IPS-15b (cell line): ENCODE measurements around the gene PXK.

ENCODE experiments used
- H3K27me3 ChIP-seq: one replicate; pipeline ENCODE4 v1.6.1; 2013; ENCODE audit warnings: low read length; ENCODE audit not compliant: control insufficient read depth, insufficient read depth
- H3K36me3 ChIP-seq: one replicate; pipeline ENCODE4 v1.6.1; 2013; ENCODE audit warnings: low read length; ENCODE audit not compliant: control insufficient read depth, insufficient read depth
- H3K4me1 ChIP-seq: one replicate; pipeline ENCODE4 v1.6.1; 2013; ENCODE audit warnings: mild to moderate bottlenecking, low read length; ENCODE audit not compliant: control insufficient read depth, insufficient read depth
- H3K4me3 ChIP-seq: one replicate; pipeline ENCODE4 v1.5.1; 2013; ENCODE audit warnings: low read depth, low read length
- H3K9ac ChIP-seq: one replicate; pipeline ENCODE4 v1.6.1; 2013; ENCODE audit warnings: low read depth, mild to moderate bottlenecking, low read length
- H3K9me3 ChIP-seq: one replicate; pipeline ENCODE4 v1.6.1; 2013; ENCODE audit warnings: mild to moderate bottlenecking, low read length; ENCODE audit not compliant: control insufficient read depth, insufficient read depth

PXK gene

DNA sequence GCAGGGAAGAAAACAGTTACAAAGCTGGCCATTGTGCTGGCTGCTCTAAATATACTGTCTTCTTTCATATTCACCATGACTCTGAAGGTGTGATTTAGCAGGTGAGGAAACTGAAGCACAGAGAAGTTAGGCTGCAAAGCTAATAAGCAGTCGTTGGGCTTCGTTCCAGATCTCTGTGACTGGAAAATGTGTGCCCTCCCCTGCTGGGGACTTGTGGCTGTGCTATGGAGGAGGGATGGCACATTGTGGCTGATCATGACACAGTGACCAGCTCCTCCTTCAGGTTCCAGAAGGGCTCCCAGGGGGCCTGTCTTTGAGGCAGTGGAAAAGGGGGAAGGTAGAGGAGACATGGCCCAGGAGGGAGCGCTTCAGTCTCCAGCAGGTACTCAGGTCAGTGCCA lies 19.2 kb downstream of the PXK start:
- peaks cover 6% of the 10 kb centered on the region for H3K4me1 ChIP-seq
- H3K4me3 ChIP-seq = no peak overlapping the region
- H3K9me3 ChIP-seq = no peaks in the 10 kb centered on the region
- H3K27me3 ChIP-seq = no peaks in the 10 kb centered on the region
- no peak overlapping the region for H3K9ac ChIP-seq
- no peaks in the 10 kb centered on the region for H3K36me3 ChIP-seq

DNA sequence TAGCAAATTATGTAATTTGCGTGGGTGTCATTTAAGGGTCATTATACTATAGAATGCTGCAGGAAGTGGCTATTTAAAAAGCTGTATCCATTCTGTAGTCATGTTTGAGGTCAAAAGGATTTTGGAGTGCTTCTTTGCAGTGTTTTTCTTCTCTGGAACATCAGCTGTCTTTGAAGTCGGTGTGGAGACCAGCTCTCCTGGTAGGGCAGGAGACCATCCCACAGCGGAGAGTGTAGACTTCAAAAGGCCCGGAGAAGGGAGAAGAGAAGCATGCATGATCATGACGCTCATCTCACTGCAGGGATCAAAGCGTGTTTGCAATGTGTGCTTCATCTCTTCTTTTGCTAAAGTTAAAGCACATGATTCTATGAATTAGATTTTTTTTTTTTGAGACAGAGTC lies 19.9 kb downstream of the PXK start:
- H3K4me1 ChIP-seq = peaks cover 6% of the 10 kb centered on the region
- no peak overlapping the region for H3K9ac ChIP-seq
- no peaks in the 10 kb centered on the region for H3K27me3 ChIP-seq

DNA sequence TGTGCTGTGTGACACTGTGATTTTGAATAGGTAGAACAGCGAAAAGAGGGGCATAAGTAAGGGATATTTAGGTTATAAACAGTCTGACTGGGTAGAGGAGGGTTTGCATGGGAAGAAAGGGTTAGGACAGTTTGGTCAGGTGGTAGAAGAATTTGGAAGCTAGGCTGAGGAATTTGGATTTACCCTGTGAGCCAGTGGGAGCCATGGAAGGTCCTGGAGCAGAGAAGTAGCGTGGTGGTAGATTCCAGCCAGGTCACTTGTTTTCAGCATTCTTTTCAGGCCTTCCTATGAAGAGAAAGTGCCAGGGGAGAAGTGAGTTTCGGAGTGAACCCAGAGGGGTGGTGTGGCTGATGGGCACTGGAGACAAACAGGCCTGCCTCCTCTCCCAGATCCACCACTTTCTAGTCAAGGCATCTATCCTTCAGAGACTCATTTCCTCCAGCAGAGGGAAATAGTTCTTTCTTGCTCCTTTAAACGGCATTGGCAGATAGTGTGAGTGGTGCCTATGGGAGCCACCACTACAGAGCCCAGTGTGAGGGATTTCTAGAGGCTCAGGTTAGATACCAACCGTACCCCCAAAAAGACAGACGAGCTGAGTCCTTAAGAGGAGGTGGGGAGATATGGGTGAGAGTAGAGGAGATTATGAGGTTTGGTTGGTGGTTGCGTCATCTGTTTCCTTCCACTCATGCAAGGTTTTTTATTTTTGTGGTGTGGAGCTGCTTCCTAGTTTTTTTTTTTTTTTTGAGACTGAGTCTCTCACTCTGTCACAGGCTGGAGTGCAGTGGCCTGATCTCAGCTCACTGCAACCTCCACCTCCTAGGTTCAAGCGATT lies 21.2 kb downstream of the PXK start:
- Histone ChIP-seq H3K9ac (no peak overlapping the region), H3K27me3 (no peaks in the 10 kb centered on the region), H3K4me1 (peaks cover 6% of the 10 kb centered on the region), H3K36me3 (no peaks in the 10 kb centered on the region), H3K4me3 (no peak overlapping the region), H3K9me3 (no peaks in the 10 kb centered on the region)

More for the DNA sequence above, 19.9 kb downstream of the PXK start:
- no peak overlapping the region for H3K4me3 ChIP-seq
- no peaks in the 10 kb centered on the region for H3K9me3 ChIP-seq
- H3K36me3 ChIP-seq = no peaks in the 10 kb centered on the region

DNA sequence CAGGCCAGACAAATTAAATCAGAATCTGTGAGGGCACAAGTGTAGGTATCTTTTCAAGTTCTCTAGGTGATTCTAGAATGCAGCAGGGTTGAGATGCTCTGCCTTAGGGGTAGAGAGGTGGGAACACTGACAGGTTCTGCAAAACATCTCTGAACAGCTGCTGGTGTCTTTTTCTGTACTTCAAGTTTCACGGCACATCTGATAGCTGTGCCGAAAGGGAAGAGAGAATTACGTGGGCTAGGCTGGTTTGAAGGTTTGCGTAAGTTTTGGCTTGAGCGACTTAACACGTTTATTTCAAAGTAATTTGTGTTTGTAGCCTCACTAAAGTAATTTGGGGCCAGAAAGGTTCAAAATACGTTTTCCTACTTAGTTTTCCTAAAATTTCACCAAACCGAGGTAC lies 22.5 kb downstream of the PXK start:
- no peak overlapping the region for H3K4me3 ChIP-seq
- no peaks in the 10 kb centered on the region for H3K9me3 ChIP-seq
- no peak overlapping the region for H3K9ac ChIP-seq
- no peaks in the 10 kb centered on the region for H3K27me3 ChIP-seq
- H3K36me3 ChIP-seq = no peaks in the 10 kb centered on the region
- peaks cover 6% of the 10 kb centered on the region for H3K4me1 ChIP-seq

DNA sequence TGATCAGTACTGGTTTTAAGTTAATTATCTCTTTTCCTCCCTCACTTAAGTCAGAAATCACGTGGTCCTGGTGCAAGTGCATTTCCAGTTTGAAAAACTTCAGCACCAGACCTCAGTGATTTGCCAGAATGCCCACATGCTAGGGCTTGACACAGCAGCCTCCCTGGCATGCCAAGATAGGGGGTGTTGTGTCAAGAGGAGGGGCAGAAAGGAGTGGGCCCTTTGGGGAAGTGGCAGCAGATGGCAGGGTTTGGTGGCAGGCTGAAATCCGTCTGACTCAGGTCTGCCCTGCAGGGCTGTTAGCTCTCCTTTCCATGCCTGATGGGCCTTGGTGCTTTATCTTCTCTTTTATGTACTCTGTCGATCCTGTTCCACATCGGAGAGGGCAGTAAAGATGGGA lies 23.4 kb downstream of the PXK start:
- Histone ChIP-seq H3K27me3 (no peaks in the 10 kb centered on the region), H3K9ac (no peak overlapping the region), H3K36me3 (no peaks in the 10 kb centered on the region), H3K9me3 (no peaks in the 10 kb centered on the region), H3K4me1 (peaks cover 6% of the 10 kb centered on the region), H3K4me3 (no peak overlapping the region)

DNA sequence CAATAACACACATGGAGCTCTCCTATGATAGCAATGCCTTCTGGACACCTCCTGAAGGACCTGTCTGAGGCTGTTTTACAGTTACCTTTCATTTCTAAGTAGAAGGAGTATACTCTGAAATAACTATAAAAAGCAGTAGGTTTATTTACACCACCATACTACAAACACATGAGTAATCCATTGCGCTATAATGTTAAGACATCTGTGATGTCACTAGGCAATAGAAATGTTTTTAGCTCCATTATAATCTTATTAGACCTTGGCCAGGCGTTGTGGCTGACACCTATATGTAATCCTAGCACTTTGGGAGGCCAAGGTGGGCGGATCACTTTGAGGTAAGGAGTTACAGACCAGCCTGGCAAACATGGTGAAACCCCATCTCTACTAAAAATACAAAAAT lies 24.7 kb downstream of the PXK start:
- no peaks in the 10 kb centered on the region for H3K27me3 ChIP-seq
- H3K4me3 ChIP-seq = no peak overlapping the region
- H3K9ac ChIP-seq = no peak overlapping the region
- no peaks in the 10 kb centered on the region for H3K9me3 ChIP-seq
- no peaks in the 10 kb centered on the region for H3K4me1 ChIP-seq
- no peaks in the 10 kb centered on the region for H3K36me3 ChIP-seq

DNA sequence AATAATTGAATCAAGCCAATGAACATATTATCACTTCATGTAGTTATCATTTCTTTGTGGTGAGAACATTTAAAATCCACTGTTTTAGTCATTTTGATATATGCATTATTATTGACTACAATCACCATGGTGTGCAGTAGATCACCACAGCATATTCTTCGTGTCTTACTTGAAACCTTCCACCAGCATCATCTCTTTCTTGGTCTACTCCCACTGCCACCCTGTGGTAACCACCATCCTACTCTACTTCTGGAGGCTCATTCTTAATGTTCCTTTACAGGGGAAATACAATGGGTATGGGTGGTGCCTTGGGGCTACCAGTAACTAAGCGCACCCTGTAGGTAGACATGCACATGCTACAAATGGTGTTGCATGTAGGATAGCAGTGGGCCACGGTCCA lies 25.4 kb downstream of the PXK start:
- Histone ChIP-seq H3K4me1 (no peaks in the 10 kb centered on the region), H3K9me3 (no peaks in the 10 kb centered on the region)

DNA sequence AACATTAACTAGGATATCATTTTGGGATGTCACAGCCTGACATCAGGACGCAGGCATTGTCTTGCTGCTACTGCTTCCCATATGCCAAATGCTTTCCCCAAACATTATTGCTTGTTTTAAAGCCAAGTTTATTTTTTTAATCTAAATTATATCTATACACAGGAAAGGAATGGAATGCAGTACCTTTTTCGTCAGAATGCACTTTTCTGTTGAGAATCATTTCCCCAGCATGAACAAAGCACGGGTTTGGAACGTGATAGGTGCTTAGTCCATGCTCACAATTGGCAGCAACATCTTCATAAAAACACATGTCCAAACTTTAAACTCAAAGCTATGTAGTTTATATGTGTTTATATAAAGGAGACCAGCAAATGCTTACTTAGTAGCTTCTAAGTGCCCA lies 26.1 kb downstream of the PXK start:
- Histone ChIP-seq H3K4me3 (no peak overlapping the region), H3K27me3 (no peaks in the 10 kb centered on the region), H3K36me3 (no peaks in the 10 kb centered on the region), H3K9ac (no peak overlapping the region), H3K4me1 (no peaks in the 10 kb centered on the region), H3K9me3 (no peaks in the 10 kb centered on the region)

More for the DNA sequence above, 25.4 kb downstream of the PXK start:
- Histone ChIP-seq H3K27me3 (no peaks in the 10 kb centered on the region), H3K4me3 (no peak overlapping the region), H3K9ac (no peak overlapping the region), H3K36me3 (no peaks in the 10 kb centered on the region)

DNA sequence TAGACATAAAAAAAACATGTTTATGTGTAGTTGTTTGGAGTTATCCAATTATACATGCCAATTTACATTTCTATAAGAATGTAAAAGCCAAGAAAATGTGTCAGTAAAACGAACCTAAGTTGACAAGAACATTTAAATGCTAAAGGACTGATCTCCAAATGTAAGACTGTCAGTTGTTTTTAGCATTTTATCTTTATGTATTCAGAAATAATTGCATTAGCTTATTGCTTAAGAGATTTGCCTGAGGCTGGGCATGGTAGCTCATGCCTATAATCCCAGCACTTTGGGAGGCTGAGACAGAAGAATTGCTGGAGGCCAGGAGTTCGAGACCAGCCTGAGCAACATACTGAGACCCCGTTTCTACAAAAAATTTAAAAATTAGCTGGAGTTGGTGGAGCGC lies 26.9 kb downstream of the PXK start:
- no peaks in the 10 kb centered on the region for H3K36me3 ChIP-seq
- no peaks in the 10 kb centered on the region for H3K9me3 ChIP-seq
- no peaks in the 10 kb centered on the region for H3K27me3 ChIP-seq
- no peak overlapping the region for H3K9ac ChIP-seq
- H3K4me1 ChIP-seq = no peaks in the 10 kb centered on the region
- no peak overlapping the region for H3K4me3 ChIP-seq

DNA sequence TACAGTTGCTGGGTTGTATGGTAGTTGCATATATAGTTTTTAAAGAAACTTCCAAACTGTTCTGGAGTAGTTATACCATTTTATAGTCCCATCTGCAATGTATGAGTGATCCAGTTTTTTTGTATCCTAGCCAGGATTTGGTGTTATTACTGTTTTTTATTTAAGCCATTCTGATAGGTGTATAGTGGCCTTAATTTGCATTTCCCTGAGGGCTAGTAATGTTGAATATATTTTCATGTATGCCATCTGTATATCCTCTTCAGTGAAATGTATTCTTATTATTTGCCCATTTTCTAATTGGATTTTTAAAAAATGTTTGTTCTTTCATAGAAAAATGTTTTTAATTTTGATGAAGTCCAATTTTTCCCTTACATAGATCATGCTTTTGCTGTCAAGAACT lies 29.2 kb downstream of the PXK start:
- no peaks in the 10 kb centered on the region for H3K9me3 ChIP-seq
- H3K4me1 ChIP-seq = peaks cover 2% of the 10 kb centered on the region
- no peak overlapping the region for H3K4me3 ChIP-seq
- H3K36me3 ChIP-seq = no peaks in the 10 kb centered on the region
- no peaks in the 10 kb centered on the region for H3K27me3 ChIP-seq
- no peak overlapping the region for H3K9ac ChIP-seq

DNA sequence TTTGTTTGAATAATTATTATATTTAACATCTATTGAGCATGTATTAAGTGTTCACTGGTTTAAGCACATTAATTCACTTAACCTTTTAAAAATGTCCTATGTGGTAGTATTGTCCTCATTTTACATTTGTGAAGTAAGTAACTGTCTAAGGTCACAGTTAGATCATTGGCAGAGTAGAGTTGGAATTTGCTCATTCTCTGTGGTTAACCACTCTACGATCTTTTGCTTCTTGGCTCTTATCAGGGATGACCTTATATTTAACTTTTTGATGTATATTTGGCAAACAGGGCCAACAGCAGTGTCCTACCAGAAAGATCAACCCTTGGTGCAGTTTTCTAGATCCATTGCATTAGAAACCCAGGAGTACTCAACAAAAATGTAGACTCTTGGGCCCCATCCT lies 34.0 kb downstream of the PXK start:
- Histone ChIP-seq H3K9me3 (no peaks in the 10 kb centered on the region), H3K4me1 (peaks cover 2% of the 10 kb centered on the region), H3K27me3 (no peaks in the 10 kb centered on the region), H3K36me3 (no peaks in the 10 kb centered on the region), H3K9ac (no peak overlapping the region), H3K4me3 (no peak overlapping the region)

DNA sequence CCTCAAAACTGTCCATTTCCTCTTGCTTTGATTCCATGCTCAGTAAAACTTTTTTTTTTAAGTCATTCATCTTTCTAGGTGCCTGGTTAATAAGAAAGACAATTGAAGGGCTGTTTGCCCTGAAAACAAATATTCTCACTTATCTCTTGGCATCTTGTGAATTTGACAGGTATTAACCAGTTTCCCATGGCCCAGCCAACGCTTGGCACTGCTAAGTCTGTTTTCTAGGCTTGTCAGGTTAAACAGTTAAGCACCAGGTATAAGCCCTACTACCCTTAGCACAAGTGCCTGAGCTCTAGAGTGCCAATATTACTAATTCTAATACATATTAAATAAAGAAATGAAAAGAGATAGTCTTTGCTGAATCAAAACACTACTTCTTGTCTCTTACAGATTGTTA lies 36.3 kb downstream of the PXK start:
- no peak overlapping the region for H3K4me3 ChIP-seq
- H3K9ac ChIP-seq = no peak overlapping the region
- H3K36me3 ChIP-seq = no peaks in the 10 kb centered on the region
- H3K9me3 ChIP-seq = no peaks in the 10 kb centered on the region
- no peaks in the 10 kb centered on the region for H3K27me3 ChIP-seq
- peaks cover 2% of the 10 kb centered on the region for H3K4me1 ChIP-seq
